ENCODE data around the gene ODAD3. TPM values are rescaled to one million over a fixed set of nuclear protein-coding genes. Genes with fewer than 3 reads are reported as not detected.

The ODAD3 gene
- polyA plus RNA-seq, 1 donor = 0.79 TPM

DNA sequence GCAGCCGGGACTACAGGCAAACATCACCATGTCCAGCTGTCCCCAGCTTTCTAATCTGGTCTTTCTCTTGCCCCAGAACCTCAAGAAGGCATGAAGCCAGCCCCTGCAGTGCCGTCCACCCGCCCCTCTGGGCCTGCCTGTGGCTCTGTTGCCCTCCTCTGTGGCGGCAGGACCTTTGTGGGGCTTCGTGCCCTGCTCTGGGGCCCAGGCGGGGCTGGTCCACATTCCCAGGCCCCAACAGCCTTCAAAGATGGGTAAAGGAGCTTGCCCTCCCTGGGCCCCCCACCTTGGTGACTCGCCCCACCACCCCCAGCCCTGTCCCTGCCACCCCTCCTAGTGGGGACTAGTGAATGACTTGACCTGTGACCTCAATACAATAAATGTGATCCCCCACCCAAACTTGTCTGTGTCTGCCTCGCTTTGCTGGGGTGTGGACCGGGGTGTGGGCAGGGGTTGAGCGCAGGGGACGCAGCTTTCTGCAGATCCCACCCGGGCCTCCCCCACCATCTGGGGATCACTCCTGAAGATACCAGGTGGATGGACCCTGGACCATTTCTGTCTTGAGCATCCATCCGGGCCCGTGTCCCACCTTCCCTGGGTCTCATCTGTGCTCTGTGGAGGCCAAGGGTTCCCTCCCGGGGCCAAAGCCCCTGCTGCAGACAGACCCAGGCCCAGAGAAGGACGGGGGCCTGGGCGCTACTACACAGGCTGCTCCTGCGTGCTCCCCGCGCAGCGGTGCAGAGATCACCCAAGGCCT, 15.8 kb upstream of the ODAD3 start:
- DNase-seq = no peak
- WGBS (ENCODE audit: insufficient coverage, low lambda C conversion rate) = no CpG with 5 or more reads among the region's 21 CpGs
- peaks cover 40% of the 10 kb centered on the region for H3K36me3 ChIP-seq (ENCODE audit: control insufficient read depth, insufficient read depth, low read length)

DNA sequence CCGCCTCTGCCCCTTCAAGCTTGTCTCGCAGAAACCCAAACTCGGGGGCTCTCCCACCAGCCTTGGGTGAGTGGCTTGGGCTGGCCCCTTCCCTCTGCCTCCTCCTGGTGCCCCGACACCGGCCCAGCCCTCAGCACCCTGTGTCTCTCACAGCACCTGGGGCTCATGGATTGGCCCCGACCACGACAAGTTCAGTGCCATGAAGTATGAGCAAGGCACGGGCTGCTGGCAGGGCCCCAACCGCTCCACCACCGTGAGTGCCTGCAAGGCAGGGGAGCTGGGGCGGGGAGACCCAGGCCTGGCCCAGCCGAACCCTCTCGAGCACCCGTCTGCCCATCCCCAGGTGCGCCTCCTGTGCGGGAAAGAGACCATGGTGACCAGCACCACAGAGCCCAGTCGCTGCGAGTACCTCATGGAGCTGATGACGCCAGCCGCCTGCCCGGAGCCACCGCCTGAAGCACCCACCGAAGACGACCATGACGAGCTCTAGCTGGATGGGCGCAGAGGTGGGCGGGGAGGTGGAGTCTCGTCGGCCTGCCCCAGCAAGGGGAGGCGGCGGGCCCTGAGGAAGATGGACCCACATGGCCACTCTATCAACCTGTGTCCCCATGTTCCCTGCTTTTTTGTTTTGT, 14.1 kb upstream of the ODAD3 start:
- H3K4me1 ChIP-seq (ENCODE audit: control insufficient read depth, insufficient read depth, low read length) = no peaks in the 10 kb centered on the region
- DNase-seq = no peak
- H3K27ac ChIP-seq (ENCODE audit: low read length) = no peak overlapping the region
- H3K9me3 ChIP-seq (ENCODE audit: control insufficient read depth, low read depth, low read length) = no peaks in the 10 kb centered on the region
- peaks cover 2% of the 10 kb centered on the region for H3K27me3 ChIP-seq (ENCODE audit: control insufficient read depth, insufficient read depth, low read length)
- WGBS (ENCODE audit: insufficient coverage, low lambda C conversion rate) = no CpG with 5 or more reads among the region's 31 CpGs
- H3K36me3 ChIP-seq (ENCODE audit: control insufficient read depth, insufficient read depth, low read length) = peaks cover 56% of the 10 kb centered on the region
- H3K4me3 ChIP-seq (ENCODE audit: low read length) = no peak overlapping the region

More for the DNA sequence above, 15.8 kb upstream of the ODAD3 start:
- Histone ChIP-seq H3K4me1 (ENCODE audit: control insufficient read depth, insufficient read depth, low read length) (no peaks in the 10 kb centered on the region), H3K27me3 (ENCODE audit: control insufficient read depth, insufficient read depth, low read length) (peaks cover 2% of the 10 kb centered on the region), H3K9me3 (ENCODE audit: control insufficient read depth, low read depth, low read length) (no peaks in the 10 kb centered on the region), H3K4me3 (ENCODE audit: low read length) (no peak overlapping the region), H3K27ac (ENCODE audit: low read length) (no peak overlapping the region)

DNA sequence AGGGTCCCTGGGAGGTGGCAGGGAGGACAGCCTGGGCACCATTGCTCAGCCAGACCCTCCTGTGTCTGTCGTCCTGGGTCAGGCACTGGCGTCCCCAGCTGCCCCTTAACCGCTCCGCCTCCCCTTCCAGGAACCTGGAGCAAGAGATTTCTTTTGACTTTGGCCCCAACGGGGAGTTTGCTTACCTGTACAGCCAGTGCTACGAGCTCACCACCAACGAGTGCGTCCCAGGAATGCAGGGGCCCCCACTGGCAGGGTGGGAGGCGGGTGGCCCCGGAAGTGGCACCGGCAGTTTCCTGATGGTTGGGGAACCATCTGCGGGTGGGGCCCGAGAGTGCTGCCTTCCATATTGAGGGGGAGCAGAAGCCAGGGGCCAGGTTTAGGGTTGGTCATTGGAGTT, 13.5 kb upstream of the ODAD3 start:
- WGBS (ENCODE audit: insufficient coverage, low lambda C conversion rate) = no CpG with 5 or more reads among the region's 13 CpGs
- H3K9me3 ChIP-seq (ENCODE audit: control insufficient read depth, low read depth, low read length) = no peaks in the 10 kb centered on the region
- no peak overlapping the region for H3K27ac ChIP-seq (ENCODE audit: low read length)
- DNase-seq = no peak
- peaks cover 59% of the 10 kb centered on the region for H3K36me3 ChIP-seq (ENCODE audit: control insufficient read depth, insufficient read depth, low read length)
- H3K27me3 ChIP-seq (ENCODE audit: control insufficient read depth, insufficient read depth, low read length) = no peaks in the 10 kb centered on the region
- H3K4me1 ChIP-seq (ENCODE audit: control insufficient read depth, insufficient read depth, low read length) = no peaks in the 10 kb centered on the region
- H3K4me3 ChIP-seq (ENCODE audit: low read length) = no peak overlapping the region

DNA sequence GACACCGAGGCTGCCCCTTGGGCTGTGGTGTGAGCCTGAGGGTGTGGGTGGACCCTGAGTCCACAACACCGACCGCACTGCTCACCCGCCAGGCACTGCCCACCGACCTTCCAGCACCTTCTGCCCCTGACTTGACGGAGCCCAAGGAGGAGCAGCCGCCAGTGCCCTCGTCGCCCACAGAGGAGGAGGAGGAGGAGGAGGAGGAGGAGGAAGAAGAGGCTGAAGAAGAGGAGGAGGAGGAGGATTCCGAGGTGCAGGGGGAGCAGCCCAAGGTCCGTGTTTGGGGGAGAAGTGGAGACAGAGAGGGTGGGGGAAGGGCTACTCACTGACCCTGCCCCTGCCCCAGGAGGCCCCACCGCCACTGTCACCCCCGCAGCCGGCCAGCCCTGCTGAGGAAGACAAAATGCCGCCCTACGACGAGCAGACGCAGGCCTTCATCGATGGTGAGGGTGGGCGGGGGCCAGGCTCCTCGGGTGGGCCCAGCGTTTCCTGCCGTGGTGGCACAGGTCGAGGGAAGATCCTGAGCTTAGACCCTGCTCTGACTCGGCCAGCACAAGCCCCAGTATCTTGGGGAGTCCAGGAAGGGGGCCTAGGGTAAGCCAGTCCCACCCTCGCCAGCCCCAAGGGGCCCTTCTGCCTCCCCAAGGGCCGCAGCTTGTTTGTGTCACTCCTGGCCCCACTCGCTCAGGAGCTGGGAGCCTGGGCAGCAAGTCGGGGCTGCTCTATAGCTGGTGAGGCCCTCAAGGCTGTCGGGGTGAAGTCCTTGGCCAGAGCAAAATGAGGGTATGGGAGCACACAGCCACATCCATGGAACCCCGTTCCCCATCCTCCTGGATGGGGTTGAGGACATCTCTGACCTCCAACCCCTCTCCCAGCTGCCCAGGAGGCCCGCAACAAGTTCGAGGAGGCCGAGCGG, 12.7 kb upstream of the ODAD3 start:
- no peak overlapping the region for H3K4me3 ChIP-seq (ENCODE audit: low read length)
- no peaks in the 10 kb centered on the region for H3K4me1 ChIP-seq (ENCODE audit: control insufficient read depth, insufficient read depth, low read length)
- H3K27ac ChIP-seq (ENCODE audit: low read length) = no peak overlapping the region
- H3K9me3 ChIP-seq (ENCODE audit: control insufficient read depth, low read depth, low read length) = no peaks in the 10 kb centered on the region
- no peak for DNase-seq
- peaks cover 62% of the 10 kb centered on the region for H3K36me3 ChIP-seq (ENCODE audit: control insufficient read depth, insufficient read depth, low read length)
- no peaks in the 10 kb centered on the region for H3K27me3 ChIP-seq (ENCODE audit: control insufficient read depth, insufficient read depth, low read length)
- no CpG with 5 or more reads among the region's 35 CpGs for WGBS (ENCODE audit: insufficient coverage, low lambda C conversion rate)

DNA sequence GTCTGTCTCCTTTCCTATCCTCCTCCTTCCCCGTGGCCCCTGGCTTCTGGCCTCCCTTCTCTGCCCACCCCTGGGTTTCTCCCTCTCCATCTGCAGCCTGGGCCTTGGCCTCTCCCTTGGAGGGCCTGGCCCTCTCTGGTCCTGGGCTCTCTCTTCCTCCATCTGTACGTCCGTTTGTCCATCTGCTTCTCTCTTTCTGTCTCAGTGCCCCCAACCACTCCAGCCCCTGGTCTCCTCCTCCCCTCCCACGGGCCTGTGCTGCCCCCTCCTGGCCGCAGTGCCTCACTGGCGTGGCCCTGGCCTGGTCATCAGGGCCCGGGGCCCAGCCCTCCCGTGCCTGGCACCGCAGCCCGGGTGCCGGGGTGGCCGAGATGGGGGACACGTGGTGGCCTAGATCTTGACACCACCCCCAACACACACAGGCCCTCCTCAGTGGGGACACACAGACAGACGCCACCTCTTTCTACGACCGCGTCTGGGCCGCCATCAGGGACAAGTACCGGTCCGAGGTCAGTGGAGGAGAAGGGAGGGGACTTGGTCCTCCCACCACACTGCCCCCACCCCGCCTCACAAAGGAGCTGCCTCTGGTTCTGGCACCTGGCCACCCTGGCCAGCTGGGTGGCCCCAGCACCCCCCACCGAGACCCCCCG, 11.9 kb upstream of the ODAD3 start:
- H3K4me1 ChIP-seq (ENCODE audit: control insufficient read depth, insufficient read depth, low read length) = no peaks in the 10 kb centered on the region
- H3K9me3 ChIP-seq (ENCODE audit: control insufficient read depth, low read depth, low read length) = no peaks in the 10 kb centered on the region
- H3K27me3 ChIP-seq (ENCODE audit: control insufficient read depth, insufficient read depth, low read length) = no peaks in the 10 kb centered on the region
- no CpG with 5 or more reads among the region's 23 CpGs for WGBS (ENCODE audit: insufficient coverage, low lambda C conversion rate)
- no peak for DNase-seq
- no peak overlapping the region for H3K27ac ChIP-seq (ENCODE audit: low read length)
- H3K4me3 ChIP-seq (ENCODE audit: low read length) = no peak overlapping the region
- peaks cover 70% of the 10 kb centered on the region for H3K36me3 ChIP-seq (ENCODE audit: control insufficient read depth, insufficient read depth, low read length)

DNA sequence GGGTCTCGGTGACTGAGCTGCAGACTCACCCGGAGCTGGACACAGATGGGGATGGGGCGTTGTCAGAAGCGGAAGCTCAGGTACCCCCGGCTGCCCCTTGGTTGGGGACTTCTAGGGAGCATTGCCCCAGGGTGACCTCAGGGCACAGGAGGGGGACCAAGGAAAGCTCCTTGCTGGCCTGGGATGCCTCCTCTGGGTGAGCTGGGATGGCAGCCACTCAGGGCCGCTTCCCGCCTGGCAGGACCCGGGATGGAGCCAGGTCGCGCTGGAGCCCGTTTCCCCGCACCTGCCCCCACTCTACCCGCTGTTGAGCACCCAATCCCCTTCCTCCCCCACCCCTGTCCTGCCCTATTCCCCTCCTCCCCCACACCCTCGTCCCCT, 11.3 kb upstream of the ODAD3 start:
- H3K36me3 ChIP-seq (ENCODE audit: control insufficient read depth, insufficient read depth, low read length) = peaks cover 75% of the 10 kb centered on the region
- WGBS (ENCODE audit: insufficient coverage, low lambda C conversion rate) = no CpG with 5 or more reads among the region's 14 CpGs

DNA sequence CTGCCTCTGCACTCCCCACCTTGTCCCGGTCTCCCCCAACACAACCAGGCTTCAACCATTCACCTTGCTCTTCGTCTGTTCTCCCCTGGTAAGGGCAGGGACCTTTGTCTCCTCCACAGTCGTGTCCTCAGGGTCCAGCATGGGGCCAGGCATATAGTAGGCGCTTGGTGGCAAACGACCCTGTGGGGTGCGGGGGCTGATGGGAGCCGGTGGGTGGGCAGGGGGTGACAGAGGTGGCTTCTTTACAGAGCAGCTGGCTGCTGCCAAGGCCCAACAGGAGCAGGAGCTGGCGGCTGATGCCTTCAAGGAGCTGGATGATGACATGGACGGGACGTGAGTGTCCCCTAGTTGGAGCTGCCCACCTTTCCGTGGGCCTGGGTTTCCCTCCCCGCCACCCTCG, 10.2 kb upstream of the ODAD3 start:
- Histone ChIP-seq H3K27ac (ENCODE audit: low read length) (no peak overlapping the region), H3K4me3 (ENCODE audit: low read length) (no peak overlapping the region), H3K9me3 (ENCODE audit: control insufficient read depth, low read depth, low read length) (no peaks in the 10 kb centered on the region), H3K27me3 (ENCODE audit: control insufficient read depth, insufficient read depth, low read length) (no peaks in the 10 kb centered on the region), H3K4me1 (ENCODE audit: control insufficient read depth, insufficient read depth, low read length) (no peaks in the 10 kb centered on the region), H3K36me3 (ENCODE audit: control insufficient read depth, insufficient read depth, low read length) (peaks cover 76% of the 10 kb centered on the region)
- DNase-seq = no peak
- WGBS (ENCODE audit: insufficient coverage, low lambda C conversion rate) = no CpG with 5 or more reads among the region's 13 CpGs

More for the DNA sequence above, 11.3 kb upstream of the ODAD3 start:
- H3K27ac ChIP-seq (ENCODE audit: low read length) = no peak overlapping the region
- no peak for DNase-seq
- H3K4me1 ChIP-seq (ENCODE audit: control insufficient read depth, insufficient read depth, low read length) = no peaks in the 10 kb centered on the region
- no peaks in the 10 kb centered on the region for H3K9me3 ChIP-seq (ENCODE audit: control insufficient read depth, low read depth, low read length)
- H3K27me3 ChIP-seq (ENCODE audit: control insufficient read depth, insufficient read depth, low read length) = no peaks in the 10 kb centered on the region
- H3K4me3 ChIP-seq (ENCODE audit: low read length) = no peak overlapping the region

DNA sequence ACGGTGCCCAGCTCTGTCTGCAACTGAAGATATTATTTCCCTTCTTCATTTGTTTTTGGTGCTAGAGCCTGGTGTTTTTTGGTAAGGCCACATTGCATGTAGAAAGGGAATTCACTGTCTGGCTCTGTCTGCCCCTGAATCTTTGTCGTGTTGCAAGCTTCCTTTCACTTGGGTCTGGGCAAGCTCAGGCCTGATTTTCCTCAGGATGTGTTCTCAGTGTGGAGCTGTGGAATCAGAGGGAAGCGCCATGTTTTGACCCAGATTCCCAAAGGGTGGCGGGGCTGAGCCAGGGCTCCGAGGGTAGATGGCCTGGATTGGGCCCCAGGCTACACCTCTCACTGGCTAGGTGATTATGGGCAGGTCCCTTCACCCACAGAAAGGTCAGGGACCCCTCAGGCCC, 9.1 kb upstream of the ODAD3 start:
- WGBS (ENCODE audit: insufficient coverage, low lambda C conversion rate) = no CpG with 5 or more reads among the region's 5 CpGs

DNA sequence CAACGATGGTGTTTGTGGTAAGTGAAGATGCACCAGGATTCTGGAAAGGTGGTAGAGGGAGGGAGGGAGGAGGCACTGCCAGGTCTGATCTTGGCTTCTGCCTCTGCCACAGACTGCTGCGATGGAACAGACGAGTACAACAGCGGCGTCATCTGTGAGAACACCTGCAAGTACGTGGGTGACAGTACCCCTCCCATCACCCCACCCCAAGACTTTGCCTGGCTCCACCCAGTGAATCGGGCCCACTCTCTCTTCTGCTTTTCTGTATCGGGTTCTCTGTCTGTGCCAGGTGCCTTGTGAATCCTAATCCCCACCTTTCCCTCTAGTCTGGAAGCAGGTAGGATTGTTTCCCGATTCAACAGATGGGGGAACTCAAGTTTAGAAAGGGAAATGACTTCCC, 3.0 kb upstream of the ODAD3 start:
- no peak overlapping the region for H3K27ac ChIP-seq (ENCODE audit: low read length)
- no peak overlapping the region for H3K4me3 ChIP-seq (ENCODE audit: low read length)
- no peaks in the 10 kb centered on the region for H3K9me3 ChIP-seq (ENCODE audit: control insufficient read depth, low read depth, low read length)
- no CpG with 5 or more reads among the region's 9 CpGs for WGBS (ENCODE audit: insufficient coverage, low lambda C conversion rate)
- peaks cover 53% of the 10 kb centered on the region for H3K36me3 ChIP-seq (ENCODE audit: control insufficient read depth, insufficient read depth, low read length)
- peaks cover 11% of the 10 kb centered on the region for H3K4me1 ChIP-seq (ENCODE audit: control insufficient read depth, insufficient read depth, low read length)
- no peaks in the 10 kb centered on the region for H3K27me3 ChIP-seq (ENCODE audit: control insufficient read depth, insufficient read depth, low read length)
- DNase-seq = no peak

More for the DNA sequence above, 9.1 kb upstream of the ODAD3 start:
- H3K4me3 ChIP-seq (ENCODE audit: low read length) = no peak overlapping the region
- no peaks in the 10 kb centered on the region for H3K9me3 ChIP-seq (ENCODE audit: control insufficient read depth, low read depth, low read length)
- H3K27ac ChIP-seq (ENCODE audit: low read length) = no peak overlapping the region
- H3K27me3 ChIP-seq (ENCODE audit: control insufficient read depth, insufficient read depth, low read length) = no peaks in the 10 kb centered on the region
- peaks cover 76% of the 10 kb centered on the region for H3K36me3 ChIP-seq (ENCODE audit: control insufficient read depth, insufficient read depth, low read length)
- H3K4me1 ChIP-seq (ENCODE audit: control insufficient read depth, insufficient read depth, low read length) = no peaks in the 10 kb centered on the region
- no peak for DNase-seq

DNA sequence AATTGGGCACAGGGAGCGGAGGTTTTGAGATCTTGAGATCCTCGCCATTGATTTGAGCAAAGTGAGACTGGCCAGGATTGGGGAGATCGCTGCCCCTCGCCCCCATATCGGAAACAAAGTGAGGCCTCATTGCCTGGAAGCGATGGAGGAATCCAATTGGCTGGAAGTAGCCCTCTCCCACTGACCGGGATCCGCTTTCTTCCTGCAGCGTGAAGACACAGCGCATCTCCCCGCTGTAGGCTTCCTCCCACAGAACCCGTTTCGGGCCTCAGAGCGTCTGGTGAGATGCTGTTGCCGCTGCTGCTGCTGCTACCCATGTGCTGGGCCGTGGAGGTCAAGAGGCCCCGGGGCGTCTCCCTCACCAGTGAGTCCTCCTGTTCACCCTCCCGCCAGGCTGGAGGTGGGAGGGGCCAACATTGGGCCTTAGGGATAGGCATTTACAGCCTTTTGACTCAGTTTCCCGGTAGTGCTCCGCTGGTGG, 952 bp upstream of the ODAD3 start:
- no peaks in the 10 kb centered on the region for H3K9me3 ChIP-seq (ENCODE audit: control insufficient read depth, low read depth, low read length)
- WGBS (ENCODE audit: insufficient coverage, low lambda C conversion rate) = no CpG with 5 or more reads among the region's 21 CpGs
- no peak for DNase-seq
- peak overlapping the region; percentile 89 for H3K4me3 ChIP-seq (ENCODE audit: low read length)
- H3K27ac ChIP-seq (ENCODE audit: low read length) = peak overlapping the region; percentile 89
- H3K4me1 ChIP-seq (ENCODE audit: control insufficient read depth, insufficient read depth, low read length) = peaks cover 11% of the 10 kb centered on the region
- H3K27me3 ChIP-seq (ENCODE audit: control insufficient read depth, insufficient read depth, low read length) = no peaks in the 10 kb centered on the region
- H3K36me3 ChIP-seq (ENCODE audit: control insufficient read depth, insufficient read depth, low read length) = peaks cover 33% of the 10 kb centered on the region

Measured in large intestine (tissue), 3 donors.